Measurements from ENCODE around the gene CDH13.

DNA sequence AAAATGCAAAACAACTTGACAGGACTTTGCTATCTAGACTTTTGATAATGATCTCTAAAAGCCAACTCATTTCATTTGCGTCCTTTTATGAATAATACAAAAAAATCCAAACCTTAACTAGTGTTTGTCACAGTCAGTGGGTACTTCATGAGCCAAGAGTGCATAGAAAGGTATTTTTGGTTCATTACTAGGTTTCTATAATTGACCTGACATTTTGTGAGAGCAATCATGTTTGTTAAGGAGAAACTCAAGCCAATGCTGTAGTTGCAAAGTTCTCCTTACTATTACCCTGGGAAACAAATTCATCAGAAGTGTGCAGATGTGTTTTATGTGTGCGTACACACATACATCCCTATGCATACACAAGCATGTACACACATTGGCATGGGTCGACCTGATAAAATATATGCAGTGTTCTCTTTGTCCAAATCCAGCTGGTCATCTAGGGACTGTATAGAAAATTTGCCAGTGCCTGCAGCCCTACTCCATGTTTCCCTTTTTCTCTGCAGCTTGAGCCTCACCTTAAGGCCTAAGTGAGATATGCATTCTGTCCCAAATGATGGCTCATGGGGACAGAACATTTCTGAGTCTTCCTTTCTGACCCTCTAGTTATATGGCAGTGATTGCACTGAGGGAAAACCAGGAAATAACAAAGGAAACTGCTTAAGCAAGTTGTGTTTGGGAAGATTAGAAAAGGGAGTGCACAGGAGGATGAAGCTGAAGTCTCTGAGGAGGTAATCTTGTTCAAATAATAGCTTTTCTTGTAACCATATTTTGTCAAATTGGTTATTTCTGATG, 128.1 kb downstream of the CDH13 start:
- TF ChIP-seq CTCF (IDR thresholded peaks at IDR 0.05), result no peak
- no peak for TF ChIP-seq POLR2A (IDR thresholded peaks at IDR 0.05)

All from body of pancreas (tissue), 4 donors.